PC-9 (cell line): ENCODE results near the gene DLG2.

ENCODE experiments used
- CTCF ChIP-seq: fragments of 200-600 bp; sonication (generic); conservative IDR thresholded peaks from 2 replicates; pipeline ENCODE4 v1.6.1; 2017; ENCODE audit warnings: mixed run types, antibody characterized with exemption, mild to moderate bottlenecking, moderate library complexity
- EZH2 ChIP-seq: fragments of 200-600 bp; sonication (generic); IDR thresholded peaks from 2 replicates; pipeline ENCODE4 v1.8.0; 2017; ENCODE audit warnings: antibody characterized with exemption, low read depth

- no peak for TF ChIP-seq EZH2
- no peak for TF ChIP-seq CTCF
Measured at GRCh38 chr11:85052636-85053035, 574.5 kb downstream of the DLG2 start.
